Stimulated activated CD8-positive, alpha-beta memory T cell treated with anti-CD3 and anti-CD28 coated beads, Interleukin-2, amount 100 ng/mL, for 48 hours (primary cell): Measurements from ENCODE around the gene TSPO2.

Experiments
- DNase-seq, 2 donors: peaks; one replicate each; pipeline ENCODE4 v3.0.0-alpha.2; 2020; ENCODE audit warnings: low read depth in 2 of 2

Gene TSPO2

DNA sequence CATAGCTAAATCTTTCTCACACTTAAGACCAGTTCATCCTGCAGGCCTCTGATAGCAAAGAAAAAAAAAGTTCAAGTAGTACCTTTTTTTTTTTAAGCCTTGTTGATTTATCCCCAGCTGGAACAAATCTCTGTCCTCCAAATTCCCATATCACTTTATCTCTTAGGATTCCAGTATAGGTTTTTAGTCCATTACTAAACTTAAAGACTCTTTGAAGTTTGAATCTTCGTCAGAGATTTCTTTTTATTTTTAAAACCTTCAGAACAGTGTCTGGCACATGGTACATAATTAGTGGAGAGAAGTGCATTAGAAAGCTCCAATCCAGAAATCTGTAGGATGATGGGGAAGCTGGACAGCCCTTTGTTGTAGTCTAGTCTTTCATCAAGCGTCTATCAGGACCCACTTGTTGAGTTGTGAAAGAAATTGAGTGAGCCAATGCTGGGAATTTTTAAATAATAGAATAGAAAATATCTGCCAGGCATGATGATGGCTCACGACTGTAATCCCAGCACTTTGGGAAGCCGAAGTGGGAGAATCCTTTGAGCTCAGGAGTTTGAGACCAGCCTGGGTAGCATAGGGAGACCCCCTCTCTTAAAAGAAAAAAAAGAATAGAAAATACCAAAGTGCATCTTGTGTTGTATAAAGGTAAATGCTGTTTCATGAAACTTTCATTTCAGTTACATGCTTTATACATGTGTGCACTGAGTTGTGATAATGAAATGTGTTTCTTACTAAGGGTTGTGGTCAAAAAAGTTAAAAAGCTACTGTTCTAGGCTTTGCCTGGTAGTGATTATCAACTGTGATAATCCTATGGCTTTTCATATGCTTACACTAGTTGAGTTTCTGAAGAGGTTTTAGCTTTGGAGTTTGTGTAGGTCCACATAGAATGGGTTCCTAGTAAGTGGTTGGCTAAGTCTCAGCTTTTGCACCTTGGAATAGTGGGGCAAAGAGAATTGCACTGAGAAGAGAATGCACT, 33.7 kb downstream of the TSPO2 start:
- no peak for DNase-seq

DNA sequence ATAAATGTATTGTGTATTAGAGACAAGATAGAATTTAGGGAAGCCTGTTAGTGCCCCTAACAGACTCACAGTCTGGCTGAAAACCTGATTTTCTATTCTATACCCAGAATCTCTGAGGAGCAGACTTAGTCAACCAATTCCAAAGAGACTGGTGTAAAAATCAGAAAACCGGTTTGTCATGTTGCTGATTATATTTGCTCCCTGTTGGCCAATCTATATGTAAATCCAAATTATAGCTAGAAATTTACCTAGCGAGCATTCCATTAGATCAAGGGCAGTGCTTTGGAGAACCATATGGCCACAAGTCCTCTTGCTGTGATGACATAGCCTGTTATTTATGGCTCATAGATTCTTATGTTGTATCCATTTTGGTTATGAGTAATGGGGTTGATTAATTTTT, 35.3 kb downstream of the TSPO2 start:
- no peak for DNase-seq

DNA sequence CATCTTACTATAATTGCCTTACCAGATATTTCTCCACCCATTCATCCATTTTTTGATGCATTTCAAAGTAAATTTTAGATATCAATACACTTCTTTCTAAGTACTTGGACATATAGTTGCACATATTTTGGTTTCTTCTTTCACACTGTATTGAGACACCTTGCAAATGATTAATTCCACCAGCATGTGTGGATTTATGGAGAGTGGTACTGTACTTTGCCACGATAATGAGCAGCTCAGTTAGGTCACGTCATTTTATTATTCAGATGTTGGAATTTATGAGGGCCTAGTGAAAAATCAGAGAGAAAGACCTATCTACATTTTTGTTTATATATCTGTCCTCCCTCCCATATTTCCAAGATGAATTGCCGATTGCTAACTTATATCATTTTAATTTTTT, 35.8 kb downstream of the TSPO2 start:
- DNase-seq, result no peak

DNA sequence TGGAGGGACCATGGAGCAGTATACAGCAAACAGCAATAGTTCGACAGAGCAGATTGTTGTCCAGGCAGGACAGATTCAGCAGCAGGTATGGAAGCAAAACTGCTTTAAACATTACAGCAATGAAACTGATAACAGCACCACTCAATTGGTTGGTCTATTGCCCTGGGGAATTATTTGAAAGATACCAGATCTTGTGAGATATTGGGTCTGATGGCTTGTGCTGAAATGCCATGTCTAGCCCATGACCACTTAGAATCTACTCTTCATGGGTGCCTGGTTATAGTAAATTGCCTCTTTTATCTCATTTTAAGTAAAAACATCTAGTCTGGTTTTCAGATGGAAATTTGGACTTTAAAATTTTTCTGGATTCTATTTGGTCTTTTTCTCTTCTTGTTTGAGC, 36.8 kb downstream of the TSPO2 start:
- DNase-seq, result no peak

DNA sequence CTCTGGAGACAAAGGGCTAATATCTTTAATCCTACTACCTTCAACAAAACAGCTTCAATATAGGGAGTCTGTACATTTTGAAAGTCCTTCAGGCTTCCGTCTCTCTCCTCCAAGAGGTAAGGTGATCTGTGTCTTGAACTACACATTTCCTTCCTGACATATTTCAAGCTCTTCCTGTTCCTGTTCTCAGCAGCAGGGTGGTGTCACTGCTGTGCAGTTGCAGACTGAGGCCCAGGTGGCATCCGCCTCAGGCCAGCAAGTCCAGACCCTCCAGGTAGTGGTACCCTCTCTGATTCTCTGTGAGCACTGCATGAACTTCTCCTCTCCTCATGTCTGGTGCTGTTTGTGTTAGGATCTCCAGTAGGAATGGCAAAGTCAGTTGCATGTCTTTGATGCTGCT, 38.4 kb downstream of the TSPO2 start:
- DNase-seq, result no peak

DNA sequence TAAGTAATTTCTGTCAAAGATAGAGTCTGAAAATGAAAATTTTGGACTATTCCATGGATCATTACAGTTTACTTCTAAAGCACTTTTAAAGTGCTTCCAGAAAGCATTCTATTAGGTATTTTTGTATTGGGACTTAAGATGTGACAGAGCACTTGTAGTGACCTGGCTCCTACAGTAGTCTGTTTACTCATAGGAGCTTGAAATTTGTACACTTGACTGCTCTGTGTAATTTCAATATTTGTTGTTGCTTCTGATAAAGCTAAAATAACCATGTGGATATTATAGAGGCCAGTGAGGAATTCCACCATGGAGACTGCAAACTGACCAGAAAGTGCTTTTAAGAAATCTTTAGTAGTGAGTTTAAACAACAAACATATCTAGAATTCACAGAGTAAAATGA, 40.8 kb downstream of the TSPO2 start:
- DNase-seq, result no peak

DNA sequence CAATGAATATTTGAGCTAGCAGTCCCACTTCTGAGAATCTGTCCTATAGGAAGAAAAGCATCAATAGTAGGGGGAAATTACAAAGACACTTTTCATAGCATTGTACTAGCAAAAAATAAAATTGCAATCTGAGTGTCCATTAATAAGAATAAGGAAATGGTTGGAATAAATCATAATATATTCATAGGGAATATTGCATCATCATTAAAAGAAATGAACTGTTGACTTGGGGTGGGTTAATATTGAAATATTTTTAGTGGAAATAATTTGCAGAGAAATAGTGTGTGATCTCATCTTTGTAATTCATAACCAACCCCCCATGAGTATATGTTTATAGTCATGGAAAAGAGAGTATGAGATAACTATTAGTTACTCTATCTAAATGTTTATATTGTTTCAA, 42.9 kb downstream of the TSPO2 start:
- DNase-seq, result no peak

DNA sequence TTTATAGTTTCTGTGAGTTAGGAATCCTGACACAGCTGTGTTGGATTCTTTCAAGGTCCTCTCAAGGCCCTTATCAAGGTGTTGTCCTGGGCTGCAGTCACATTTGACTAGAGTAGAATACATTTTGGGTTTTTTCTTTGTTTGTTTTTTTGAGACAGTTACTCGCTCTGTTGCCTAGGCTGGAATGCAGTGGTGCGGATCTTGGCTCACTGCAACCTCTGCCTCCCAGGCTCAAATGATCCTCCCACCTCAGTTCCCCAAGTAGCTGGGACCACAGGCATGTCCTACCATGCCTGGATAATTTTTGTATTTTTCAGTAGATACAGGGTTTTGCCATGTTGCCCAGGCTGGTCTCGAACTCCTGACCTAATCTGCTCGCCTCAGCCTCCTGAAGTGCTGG, 46.2 kb downstream of the TSPO2 start:
- DNase-seq, result no peak

DNA sequence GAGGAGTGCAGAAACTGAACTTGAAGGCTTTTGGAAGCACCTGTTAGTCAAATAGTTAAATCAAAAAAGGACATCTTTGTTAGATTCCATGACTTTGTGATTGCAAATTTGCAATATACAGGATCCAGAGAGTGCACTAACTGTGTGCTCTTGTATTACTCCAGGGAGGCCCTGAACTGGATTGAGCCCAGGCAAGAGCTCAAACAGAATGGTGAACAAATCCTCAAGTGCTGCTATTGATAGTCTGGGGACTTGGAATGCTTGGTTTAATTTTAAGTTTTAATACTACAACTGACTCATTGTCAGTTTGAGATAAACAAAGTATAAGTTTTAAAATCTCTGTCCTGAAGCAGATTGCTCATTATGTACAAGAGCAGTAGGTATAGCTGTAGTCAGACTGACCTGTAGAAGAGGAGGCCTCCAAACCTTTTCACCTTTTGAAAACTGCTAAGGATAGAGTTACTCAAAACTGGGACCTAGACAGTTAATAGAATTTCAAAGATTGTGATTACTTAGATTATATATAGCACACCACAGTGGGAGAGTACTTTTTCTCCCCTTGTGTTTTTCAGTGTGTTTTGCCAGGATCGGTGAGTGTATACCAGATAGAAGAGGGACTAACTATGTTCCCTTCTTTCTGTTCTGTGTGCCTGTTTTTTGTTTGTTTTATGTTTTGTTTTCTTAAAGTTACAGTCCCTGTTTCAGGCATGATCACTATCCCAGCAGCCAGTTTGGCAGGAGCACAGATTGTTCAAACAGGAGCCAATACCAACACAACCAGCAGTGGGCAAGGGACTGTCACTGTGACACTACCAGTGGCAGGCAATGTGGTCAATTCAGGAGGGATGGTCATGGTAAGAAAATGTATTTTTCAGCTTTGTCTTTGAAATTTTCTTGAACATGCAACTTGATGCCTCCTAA, 48.8 kb downstream of the TSPO2 start:
- no peak for DNase-seq

DNA sequence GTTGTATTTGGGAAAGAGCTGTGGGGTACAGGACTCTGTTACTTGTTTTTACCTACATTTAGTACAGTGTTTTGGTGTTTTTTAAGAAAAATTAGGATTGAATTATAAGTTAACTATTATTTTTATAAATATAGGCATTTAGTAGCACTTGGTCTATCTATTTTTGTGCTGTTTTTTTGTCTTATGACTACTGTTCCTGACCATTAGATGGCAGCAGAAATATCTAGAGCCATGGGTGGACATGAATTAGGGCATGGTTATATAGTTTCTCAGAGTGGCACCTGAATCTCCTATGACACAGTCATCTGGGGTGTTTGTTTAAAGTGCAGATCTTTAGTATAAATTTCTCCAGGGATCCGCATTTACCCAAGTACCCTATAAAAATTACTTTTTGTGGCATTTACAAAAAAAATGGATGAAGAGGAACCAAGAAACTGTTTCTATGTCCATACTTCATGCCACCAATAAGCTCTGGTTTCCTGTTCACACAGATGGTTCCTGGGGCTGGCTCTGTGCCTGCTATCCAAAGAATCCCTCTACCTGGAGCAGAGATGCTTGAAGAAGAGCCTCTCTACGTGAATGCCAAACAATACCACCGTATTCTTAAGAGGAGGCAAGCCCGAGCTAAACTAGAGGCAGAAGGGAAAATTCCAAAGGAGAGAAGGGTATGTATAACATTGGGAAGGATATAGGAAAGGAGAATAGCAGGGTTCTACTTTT, 50.3 kb downstream of the TSPO2 start:
- DNase-seq, result no peak

DNA sequence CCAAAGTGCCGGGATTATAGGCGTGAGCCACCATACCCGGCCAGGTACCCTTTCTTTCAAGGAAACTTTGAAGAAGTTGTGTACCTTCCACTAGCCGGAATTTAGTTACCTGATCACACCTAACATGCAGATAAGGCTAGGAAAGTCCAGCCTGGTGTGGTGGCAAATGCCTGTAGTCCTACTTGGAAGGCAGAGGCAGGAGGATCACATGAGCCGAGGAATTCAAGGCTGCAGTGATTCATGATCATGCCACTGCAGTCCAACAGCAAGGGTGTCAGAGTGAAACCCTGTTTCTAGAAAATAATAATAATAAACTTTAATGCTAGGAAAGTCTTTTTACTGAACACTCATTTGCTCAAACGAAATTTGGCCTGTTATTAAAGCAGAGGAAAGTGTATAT, 51.5 kb downstream of the TSPO2 start:
- no peak for DNase-seq
